Stimulated activated CD8-positive, alpha-beta memory T cell treated with anti-CD3 and anti-CD28 coated beads, Interleukin-12 subunit alpha, Interleukin-12 subunit beta, amount 100 ng/mL, for 24 hours (primary cell): Measurements from ENCODE around the gene KIN.
"Not testable (repeated sequence)": the region's sequence is repeated elsewhere in the genome, so short reads cannot be mapped to it uniquely, and the experiment has no call there.

ENCODE experiments used
- DNase-seq: peaks from one replicate; pipeline ENCODE4 v3.0.0-alpha.2; 2020; ENCODE audit errors: extremely low read depth

Gene KIN

DNA sequence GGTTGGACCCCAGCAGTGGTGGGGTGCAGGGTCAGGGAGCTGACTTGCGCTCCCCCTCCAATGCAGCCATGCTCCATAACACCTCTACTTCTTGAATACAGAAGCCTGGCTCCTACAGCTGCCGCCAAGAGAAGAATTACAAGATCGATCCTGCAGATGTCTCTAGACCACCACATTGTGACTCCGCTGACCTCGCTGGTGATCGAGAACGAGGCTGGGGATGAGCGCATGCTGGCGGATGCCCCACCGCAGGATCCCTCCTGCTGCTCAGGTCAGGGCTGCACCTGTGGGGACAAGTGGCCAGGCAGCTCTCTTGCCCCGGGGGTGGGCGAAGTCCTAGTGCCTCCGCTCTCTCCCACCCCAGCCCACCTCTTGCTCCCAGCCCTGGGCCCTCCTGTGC, 53.0 kb downstream of the KIN start:
- DNase-seq: no peak

DNA sequence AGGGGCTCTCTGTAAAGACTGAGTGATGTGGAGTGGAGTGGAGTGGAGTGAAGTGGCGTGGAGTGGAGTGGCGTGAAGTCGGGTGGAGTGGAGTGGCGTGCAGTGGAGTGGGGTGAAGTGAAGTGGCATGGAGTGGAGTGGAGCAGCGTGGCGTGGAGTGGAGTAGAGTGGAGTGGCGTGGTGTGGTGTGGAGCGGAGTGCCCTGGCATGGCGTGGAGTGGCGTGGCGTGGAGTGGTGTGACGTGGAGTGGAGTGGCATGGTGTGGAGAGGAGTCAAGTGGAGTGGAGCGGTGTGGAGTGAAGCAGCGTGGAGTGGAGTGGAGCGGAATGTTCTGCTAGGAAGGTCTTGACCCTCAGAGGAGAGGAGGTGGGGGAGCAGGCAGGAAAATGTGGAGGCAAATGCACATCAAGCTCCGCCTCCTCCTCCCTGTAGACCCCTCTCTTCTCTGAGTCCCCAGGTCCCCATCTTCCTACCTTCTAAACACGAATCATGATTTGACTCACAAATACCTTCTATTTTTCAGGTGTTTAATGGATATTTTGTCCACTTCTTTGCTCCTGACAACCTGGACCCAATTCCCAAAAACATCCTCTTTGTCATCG, 64.8 kb downstream of the KIN start:
- DNase-seq: no peak

DNA sequence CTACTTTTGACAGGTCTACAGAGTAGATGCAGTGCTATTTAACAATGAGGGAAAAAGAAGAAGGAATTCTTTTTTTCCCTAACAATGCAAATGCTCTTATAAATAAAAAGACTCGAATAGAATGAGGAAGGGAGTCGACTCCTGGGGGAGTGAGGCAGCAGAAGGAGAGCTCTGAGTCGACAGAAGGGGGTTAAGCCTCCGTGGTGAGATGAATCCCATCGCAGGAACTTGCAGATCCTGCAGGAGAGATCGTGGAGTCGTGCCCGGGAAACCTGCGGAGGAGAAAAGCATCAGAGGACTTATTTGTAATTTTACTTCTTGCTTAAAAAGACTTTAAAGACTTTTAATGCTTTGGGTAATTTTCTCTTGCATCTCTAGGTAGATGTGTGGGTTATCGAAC, 67.3 kb downstream of the KIN start:
- DNase-seq: no peak

- no peak for DNase-seq
Observed at GRCh38 chr10:7718685-7719084, 69.1 kb downstream of the KIN start.

DNA sequence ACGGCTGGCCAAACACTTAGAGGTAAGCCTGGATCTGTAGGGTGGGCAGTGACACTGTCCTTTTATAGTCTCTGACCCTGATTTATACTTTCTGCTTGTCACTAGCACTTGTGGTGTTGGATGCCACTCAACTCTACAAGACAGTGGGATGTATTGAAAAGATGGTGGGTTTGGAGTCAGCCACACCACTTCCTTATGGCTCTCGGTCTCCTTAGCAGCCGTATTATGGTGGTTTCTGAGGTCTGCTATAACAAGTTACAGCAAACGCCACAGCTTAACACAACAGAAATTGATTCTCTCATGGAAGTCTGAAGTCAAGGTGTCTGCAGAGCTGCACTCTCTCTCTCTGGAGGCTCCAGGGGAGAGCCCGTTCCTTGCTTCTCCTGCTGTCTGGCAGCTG, 70.0 kb downstream of the KIN start:
- DNase-seq: no peak

GRCh38 chr10:7715515-7715914, 72.3 kb downstream of the KIN start:
- no peak for DNase-seq

GRCh38 chr10:7711075-7711474, 76.7 kb downstream of the KIN start:
- not testable (repeated sequence) for DNase-seq

DNA sequence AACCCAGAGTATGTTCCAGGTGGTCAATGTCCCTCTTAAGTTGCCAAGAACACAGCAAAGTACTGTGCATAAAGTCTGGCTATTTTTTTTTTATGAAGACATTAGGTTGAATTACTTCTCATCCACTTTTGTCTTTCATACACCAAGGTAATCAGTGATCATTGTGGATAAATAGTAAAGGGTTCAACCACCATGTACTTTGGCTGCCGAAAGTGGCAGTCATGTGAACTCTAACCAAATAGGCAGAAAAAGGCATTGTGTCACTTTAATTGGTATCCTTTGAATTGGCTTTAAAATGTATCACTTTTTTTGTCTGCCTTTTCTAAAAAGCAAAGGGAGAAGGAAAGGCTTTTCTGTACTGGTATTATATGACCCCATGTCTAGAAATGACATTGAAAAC, 77.3 kb downstream of the KIN start:
- DNase-seq: no peak

DNA sequence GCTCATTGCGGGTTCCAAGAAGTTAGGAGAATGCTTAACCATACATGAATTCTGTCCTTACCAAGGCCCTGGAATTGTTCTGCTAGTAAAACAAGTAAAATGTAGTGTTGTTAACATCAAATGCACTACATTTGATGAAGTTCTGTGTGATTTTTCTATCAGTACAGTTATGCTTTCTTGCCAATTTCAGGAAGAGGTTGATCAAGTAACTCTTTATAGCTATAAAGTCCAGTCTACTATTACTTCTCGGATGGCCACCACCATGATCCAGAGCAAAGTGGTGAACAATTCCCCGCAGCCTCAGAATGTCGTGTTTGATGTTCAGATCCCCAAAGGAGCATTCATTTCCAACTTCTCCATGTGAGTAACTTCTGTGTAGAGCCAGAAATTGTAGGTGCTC, 79.0 kb downstream of the KIN start:
- DNase-seq: no peak

DNA sequence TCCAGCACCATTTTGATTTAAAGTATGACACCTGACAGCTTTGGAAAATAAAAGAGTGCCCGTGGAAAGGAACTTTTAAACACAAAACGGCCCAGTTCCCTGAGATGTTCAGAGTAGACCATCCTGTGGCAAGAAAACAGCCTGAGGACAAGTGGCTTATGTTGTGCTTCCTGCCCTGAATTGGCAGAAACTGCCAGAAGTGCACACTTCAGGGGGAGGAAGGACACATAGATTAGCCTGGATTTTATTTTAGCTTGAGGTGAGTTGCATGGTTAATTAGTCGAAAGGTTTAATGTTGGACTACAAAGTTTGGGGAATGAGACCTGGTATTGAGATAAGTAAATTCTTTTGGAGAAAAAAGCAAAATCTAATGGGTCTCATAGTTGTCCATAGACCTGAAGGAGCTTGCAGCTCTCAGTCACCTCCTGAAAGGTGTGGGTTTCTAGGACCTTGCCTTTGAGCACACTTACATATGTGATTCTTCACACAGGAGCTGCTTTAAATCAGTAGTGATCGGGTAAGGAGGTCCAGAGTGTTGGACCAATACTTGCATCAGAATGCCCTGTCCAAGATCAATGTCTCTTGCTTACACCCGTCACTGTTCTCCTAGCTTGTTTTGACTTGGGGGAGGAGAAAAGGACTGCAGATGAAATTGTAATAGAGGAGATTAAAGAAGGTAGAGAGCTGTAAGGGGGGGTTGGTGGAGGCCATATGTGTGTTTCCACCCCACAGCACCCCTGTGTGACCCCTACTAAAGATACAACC, 79.8 kb downstream of the KIN start:
- DNase-seq: no peak

GRCh38 chr10:7707102-7707501, 80.7 kb downstream of the KIN start:
- DNase-seq: no peak

DNA sequence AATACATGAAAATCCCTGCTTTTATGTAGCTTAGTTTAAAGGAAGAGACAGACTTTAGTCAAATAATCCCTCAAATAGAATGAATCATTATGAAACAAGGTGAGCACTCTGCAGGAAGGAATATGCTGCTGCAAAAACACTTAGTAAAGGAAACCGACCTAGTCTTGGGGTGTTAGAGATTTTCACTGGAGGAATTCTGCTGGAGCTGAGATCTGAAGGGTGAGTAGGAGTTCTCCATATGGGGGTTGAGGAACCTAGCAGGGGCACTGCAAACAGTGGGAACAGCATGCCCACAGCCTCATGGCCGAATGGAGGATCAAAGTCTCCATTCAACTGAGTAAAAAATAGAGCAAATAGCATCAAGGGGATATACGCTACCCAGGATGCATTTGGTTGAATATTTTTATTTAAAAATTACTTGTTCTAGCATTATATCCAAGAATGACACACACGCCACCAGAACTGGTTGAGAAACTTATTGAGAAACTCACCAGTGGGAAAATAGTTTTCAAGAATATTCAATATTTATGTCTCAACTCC, 81.2 kb downstream of the KIN start:
- no peak for DNase-seq

DNA sequence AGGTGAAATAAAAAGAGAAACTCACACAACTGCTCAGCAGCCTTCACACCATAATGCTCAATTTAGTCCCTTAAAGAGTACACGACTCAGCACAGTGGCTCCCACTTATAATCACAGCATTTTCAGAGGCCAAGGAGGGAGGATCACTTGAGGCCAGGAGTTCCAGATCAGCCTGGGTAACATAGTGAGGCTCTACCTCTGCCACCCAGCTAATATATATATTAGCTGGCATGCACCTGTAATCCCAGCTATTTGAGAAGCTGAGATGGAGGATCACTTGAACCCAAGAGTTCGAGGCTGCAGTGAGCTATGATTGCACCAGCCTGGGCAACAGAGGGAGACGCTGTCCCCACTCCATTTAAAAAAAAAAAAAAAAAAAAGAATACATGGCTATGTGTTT, 82.5 kb downstream of the KIN start:
- no peak for DNase-seq

DNA sequence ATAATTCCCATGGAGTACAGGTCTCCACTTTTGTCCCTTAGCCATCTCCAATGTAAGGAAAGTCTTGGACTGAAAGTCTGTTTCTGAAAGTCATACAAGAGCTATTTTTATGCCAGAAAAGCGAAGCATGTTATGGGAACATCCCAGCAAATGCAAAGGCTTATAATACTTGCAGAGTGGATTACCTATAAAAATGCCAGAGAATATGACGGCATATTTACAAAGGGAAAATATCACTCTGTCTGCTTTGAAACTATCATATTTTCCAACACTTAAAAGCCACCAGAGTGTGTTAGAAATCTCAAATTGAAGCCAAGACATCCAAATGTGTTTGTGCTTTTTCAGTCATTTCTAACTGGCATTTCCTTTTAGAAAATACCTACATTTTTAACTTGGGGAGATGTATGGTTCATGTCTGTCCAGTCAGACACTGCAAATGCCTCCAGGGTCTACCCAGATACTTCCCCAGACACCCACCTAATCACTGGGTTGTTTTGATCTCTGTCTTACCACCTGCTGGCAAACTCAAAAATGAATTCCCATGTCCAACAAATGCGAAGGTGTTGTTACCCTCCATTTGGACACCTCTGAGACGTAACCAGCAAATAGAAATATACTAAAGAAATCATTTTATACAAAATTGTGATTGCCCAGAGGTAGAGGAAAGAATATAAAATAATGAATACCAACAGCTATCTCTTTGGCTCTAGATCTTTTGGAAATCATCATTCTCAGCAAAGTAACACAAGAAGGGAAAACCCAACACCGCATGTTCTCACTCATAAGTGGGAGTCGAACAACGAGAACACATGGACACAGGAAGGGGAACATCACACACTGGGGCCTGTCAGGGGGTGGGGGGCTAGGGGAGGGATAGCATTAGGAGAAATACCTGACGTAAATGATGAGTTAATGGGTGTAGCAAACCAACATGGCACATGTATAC, 83.4 kb downstream of the KIN start:
- no peak for DNase-seq

DNA sequence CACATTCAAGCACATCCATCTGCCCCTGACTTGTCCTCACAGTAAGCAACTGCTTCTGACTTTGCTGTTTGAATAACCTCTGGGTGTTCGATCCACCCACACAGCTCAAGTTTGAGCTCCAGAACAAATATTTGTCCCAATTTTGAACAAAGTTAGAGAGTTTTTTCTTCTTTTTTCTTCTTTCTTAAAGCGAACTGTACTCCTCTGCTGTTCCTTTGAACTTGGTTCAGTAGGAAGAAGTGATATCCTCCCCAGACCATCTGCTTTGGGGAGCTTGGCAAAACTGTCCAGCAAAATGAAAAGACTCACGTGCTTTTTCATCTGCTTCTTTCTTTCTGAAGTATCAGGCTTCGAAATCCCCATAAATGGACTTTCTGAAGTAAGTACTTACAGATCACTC, 84.7 kb downstream of the KIN start, which contains the start of gene ITIH2:
Gene ITIH2, plus strand, starts transcription at position 177 of the 400 bp plus-strand sequence. Its CDS starts 119 bp downstream, at position 296.
- DNase-seq: no peak

DNA sequence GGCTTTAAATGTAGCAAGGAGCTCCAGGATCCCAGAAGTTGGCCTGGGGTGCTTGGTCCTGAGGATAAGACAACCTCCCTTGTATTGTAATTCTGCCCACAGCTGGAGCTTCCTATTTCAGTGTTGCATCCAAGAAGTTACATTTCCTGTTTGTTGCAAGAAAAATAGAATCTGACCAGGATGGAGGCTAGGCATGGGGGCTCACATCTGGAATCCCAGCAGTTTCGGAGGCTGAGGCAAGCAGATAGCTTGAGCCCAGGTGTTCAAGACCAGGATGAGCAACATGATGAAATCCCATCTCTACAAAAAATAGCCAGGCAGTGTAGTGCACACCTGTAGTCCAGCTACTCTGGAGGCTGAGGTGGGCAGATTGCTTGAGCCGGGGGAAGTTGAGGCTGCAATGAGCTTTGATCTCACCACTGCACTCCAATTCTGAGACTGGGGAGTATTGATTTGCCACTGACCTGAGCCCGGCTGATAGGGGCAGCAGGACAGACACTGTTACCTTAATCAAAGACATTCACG, 85.4 kb downstream of the KIN start:
- no peak for DNase-seq

GRCh38 chr10:7701158-7701742, 86.5 kb downstream of the KIN start:
- DNase-seq: no peak
